GM18519 (cell line): ENCODE measurements around the gene ANKRD30A.
"Not testable (repeated sequence)": the region's sequence is repeated elsewhere in the genome, so short reads cannot be mapped to it uniquely, and the experiment has no call there.

Experiments
- ATAC-seq: cut with Tn5 transposase; IDR thresholded peaks from one replicate; pipeline ENCODE4 v1.9.1; 2021; ENCODE audit warnings: mild to moderate bottlenecking, moderate library complexity; ENCODE audit not compliant: unreplicated experiment, low FRiP score

Gene ANKRD30A

GRCh38 chr10:37125191-37125732 lies at the start of gene ANKRD30A:
Gene ANKRD30A, plus strand, starts transcription at chr10:37125598. Its CDS starts 190 bp downstream, at chr10:37125788.
- no peak for ATAC-seq

GRCh38 chr10:37076083-37076482 lies 49.3 kb upstream of the ANKRD30A start:
- not testable (repeated sequence) for ATAC-seq

- no peak for ATAC-seq
Measured at GRCh38 chr10:37095792-37096573, 29.4 kb upstream of the ANKRD30A start.

GRCh38 chr10:37101261-37101660 lies 24.1 kb upstream of the ANKRD30A start:
- no peak for ATAC-seq

GRCh38 chr10:37109000-37109399 lies 16.4 kb upstream of the ANKRD30A start:
- ATAC-seq = no peak

GRCh38 chr10:37124532-37124931 lies 866 bp upstream of the ANKRD30A start:
- no peak for ATAC-seq

GRCh38 chr10:37125921-37126320 lies 523 bp downstream of the ANKRD30A start:
- ATAC-seq = no peak

GRCh38 chr10:37146443-37146842 lies 21.0 kb downstream of the ANKRD30A start:
- ATAC-seq = no peak

GRCh38 chr10:37162430-37162829 lies 37.0 kb downstream of the ANKRD30A start:
- ATAC-seq = not testable (repeated sequence)

GRCh38 chr10:37171945-37172344 lies 46.5 kb downstream of the ANKRD30A start:
- ATAC-seq = not testable (repeated sequence)

- ATAC-seq = not testable (repeated sequence)
Measured at GRCh38 chr10:37178296-37178695, 52.9 kb downstream of the ANKRD30A start.

- ATAC-seq = not testable (repeated sequence)
Measured at GRCh38 chr10:37182719-37183118, 57.3 kb downstream of the ANKRD30A start.

GRCh38 chr10:37206132-37206531 lies 80.7 kb downstream of the ANKRD30A start:
- no peak for ATAC-seq

GRCh38 chr10:37220866-37221265 lies 95.5 kb downstream of the ANKRD30A start:
- no peak for ATAC-seq

- ATAC-seq = no peak
Measured at GRCh38 chr10:37222046-37222445, 96.6 kb downstream of the ANKRD30A start.

- no peak for ATAC-seq
Measured at GRCh38 chr10:37225163-37225562, 99.8 kb downstream of the ANKRD30A start.

GRCh38 chr10:37226524-37226923 lies 101.1 kb downstream of the ANKRD30A start:
- ATAC-seq = no peak

GRCh38 chr10:37234692-37235091 lies 109.3 kb downstream of the ANKRD30A start:
- ATAC-seq = no peak

- ATAC-seq = no peak
Measured at GRCh38 chr10:37236093-37236492, 110.7 kb downstream of the ANKRD30A start.

GRCh38 chr10:37240223-37240622 lies 114.8 kb downstream of the ANKRD30A start:
- ATAC-seq = no peak

GRCh38 chr10:37246637-37247036 lies 121.2 kb downstream of the ANKRD30A start:
- ATAC-seq = no peak

GRCh38 chr10:37255837-37256236 lies 130.4 kb downstream of the ANKRD30A start:
- not testable (repeated sequence) for ATAC-seq
